ENCODE results near the gene HINT1. TPM values are rescaled to one million over a fixed set of nuclear protein-coding genes. Genes with fewer than 3 reads are reported as not detected.
"Not testable (repeated sequence)": the region's sequence is repeated elsewhere in the genome, so short reads cannot be mapped to it uniquely, and the experiment has no call there.

HINT1 gene
- polyA plus RNA-seq, 3 donors, result 148 to 223 (median 191) TPM

- H3K4me1 Mint-ChIP-seq; H3K4me3 Mint-ChIP-seq; H3K4me1 ChIP-seq (ENCODE audit: control insufficient read depth in 1 of 2, insufficient read depth in 2 of 2, low read length in 2 of 2); H2AFZ ChIP-seq (ENCODE audit: insufficient read depth, low read depth, low read length, poor library complexity, severe bottlenecking); H3K36me3 Mint-ChIP-seq; H3K9ac ChIP-seq (ENCODE audit: insufficient read depth, low read length, poor library complexity, severe bottlenecking); H3K27me3 Mint-ChIP-seq (ENCODE audit: low read depth in 3 of 3); H3K36me3 ChIP-seq (replicated peaks in 1 of 2; ENCODE audit: control insufficient read depth in 1 of 2, insufficient read depth in 2 of 2, low read length in 2 of 2); H3K9me3 ChIP-seq (replicated peaks in 1 of 2; ENCODE audit: control insufficient read depth in 1 of 2, insufficient read depth in 1 of 2, low read length in 2 of 2); H3K79me2 ChIP-seq (ENCODE audit: insufficient read depth, low read length); H3K4me3 ChIP-seq (replicated peaks in 1 of 3; ENCODE audit: low read depth in 2 of 3, low read length in 3 of 3); H3K27me3 ChIP-seq (ENCODE audit: control insufficient read depth in 2 of 2, insufficient read depth in 2 of 2, low read length in 2 of 2); H3K27ac ChIP-seq (ENCODE audit: low read depth in 1 of 2, low read length in 2 of 2); H3K27ac Mint-ChIP-seq; DNase-seq; H3K4me2 ChIP-seq (replicated peaks; ENCODE audit: extremely low read depth, low read length, poor library complexity, severe bottlenecking); H4K20me1 ChIP-seq (ENCODE audit: insufficient read depth, low read length); intact Hi-C loops (cut with micrococcal nuclease): not testable (repeated sequence)
- peaks cover 1 to 20% (median 5%) of the 10 kb centered on the region in 7 donors for H3K9me3 Mint-ChIP-seq
- no CpG with 5 or more reads among the region's 2 CpGs for WGBS (ENCODE audit: insufficient coverage)
These were observed 32.0 kb downstream of the HINT1 start for GRCh38 chr5:131133091-131133490.

- no peak overlapping the region for H3K27ac ChIP-seq (ENCODE audit: low read depth in 1 of 2, low read length in 2 of 2)
- H3K4me1 ChIP-seq (ENCODE audit: control insufficient read depth in 1 of 2, insufficient read depth in 2 of 2, low read length in 2 of 2), result no peaks in the 10 kb centered on the region
- no peak for TF ChIP-seq CTCF (IDR thresholded peaks at IDR 0.05)
- intact Hi-C loops (cut with micrococcal nuclease), result no loop called here
- H4K20me1 ChIP-seq (ENCODE audit: insufficient read depth, low read length), result no peaks in the 10 kb centered on the region
- DNase-seq, result no peak
- no peak overlapping the region for H3K9ac ChIP-seq (ENCODE audit: insufficient read depth, low read length, poor library complexity, severe bottlenecking)
- WGBS (ENCODE audit: insufficient coverage), result no CpG with 5 or more reads among the region's 4 CpGs
- H3K4me1 Mint-ChIP-seq, result peaks cover 2% of the 10 kb centered on the region
- peaks cover 0 to 8% of the 10 kb centered on the region in 2 donors for H3K9me3 ChIP-seq (replicated peaks in 1 of 2; ENCODE audit: control insufficient read depth in 1 of 2, insufficient read depth in 1 of 2, low read length in 2 of 2)
- H3K4me2 ChIP-seq (replicated peaks; ENCODE audit: extremely low read depth, low read length, poor library complexity, severe bottlenecking), result no peak overlapping the region
- peaks cover 0 to 3% (median 1%) of the 10 kb centered on the region in 3 donors for H3K27me3 Mint-ChIP-seq (ENCODE audit: low read depth in 3 of 3)
- H3K27me3 ChIP-seq (ENCODE audit: control insufficient read depth in 2 of 2, insufficient read depth in 2 of 2, low read length in 2 of 2), result no peaks in the 10 kb centered on the region
- H3K9me3 Mint-ChIP-seq, result peaks cover 2 to 19% (median 8%) of the 10 kb centered on the region in 7 donors
- no peak overlapping the region for H3K4me3 ChIP-seq (replicated peaks in 1 of 3; ENCODE audit: low read depth in 2 of 3, low read length in 3 of 3)
- H3K36me3 ChIP-seq (replicated peaks in 1 of 2; ENCODE audit: control insufficient read depth in 1 of 2, insufficient read depth in 2 of 2, low read length in 2 of 2), result no peaks in the 10 kb centered on the region
- H3K36me3 Mint-ChIP-seq, result no peaks in the 10 kb centered on the region
- no peak overlapping the region for H2AFZ ChIP-seq (ENCODE audit: insufficient read depth, low read depth, low read length, poor library complexity, severe bottlenecking)
- no peak overlapping the region for H3K27ac Mint-ChIP-seq
- no peak overlapping the region for H3K4me3 Mint-ChIP-seq
- H3K79me2 ChIP-seq (ENCODE audit: insufficient read depth, low read length), result no peaks in the 10 kb centered on the region
These were observed 35.8 kb downstream of the HINT1 start for GRCh38 chr5:131129306-131129705.

GRCh38 chr5:131127244-131127643 lies 37.8 kb downstream of the HINT1 start:
- H3K4me2 ChIP-seq (replicated peaks; ENCODE audit: extremely low read depth, low read length, poor library complexity, severe bottlenecking); H3K36me3 ChIP-seq (replicated peaks in 1 of 2; ENCODE audit: control insufficient read depth in 1 of 2, insufficient read depth in 2 of 2, low read length in 2 of 2); intact Hi-C loops (cut with micrococcal nuclease): not testable (repeated sequence)

More at GRCh38 chr5:131127244-131127643, 37.8 kb downstream of the HINT1 start:
- H3K36me3 Mint-ChIP-seq; H3K4me1 Mint-ChIP-seq; H3K9ac ChIP-seq (ENCODE audit: insufficient read depth, low read length, poor library complexity, severe bottlenecking); H3K4me3 ChIP-seq (replicated peaks in 1 of 3; ENCODE audit: low read depth in 2 of 3, low read length in 3 of 3); H3K4me1 ChIP-seq (ENCODE audit: control insufficient read depth in 1 of 2, insufficient read depth in 2 of 2, low read length in 2 of 2); H3K27ac Mint-ChIP-seq; H4K20me1 ChIP-seq (ENCODE audit: insufficient read depth, low read length); H3K79me2 ChIP-seq (ENCODE audit: insufficient read depth, low read length); H3K27me3 Mint-ChIP-seq (ENCODE audit: low read depth in 3 of 3); DNase-seq; H3K27ac ChIP-seq (ENCODE audit: low read depth in 1 of 2, low read length in 2 of 2); H3K4me3 Mint-ChIP-seq; H2AFZ ChIP-seq (ENCODE audit: insufficient read depth, low read depth, low read length, poor library complexity, severe bottlenecking); H3K27me3 ChIP-seq (ENCODE audit: control insufficient read depth in 2 of 2, insufficient read depth in 2 of 2, low read length in 2 of 2): not testable (repeated sequence)
- peaks cover 9 to 21% of the 10 kb centered on the region in 2 donors for H3K9me3 ChIP-seq (replicated peaks in 1 of 2; ENCODE audit: control insufficient read depth in 1 of 2, insufficient read depth in 1 of 2, low read length in 2 of 2)
- peaks cover 11 to 24% (median 19%) of the 10 kb centered on the region in 7 donors for H3K9me3 Mint-ChIP-seq
- 100% methylated on average over 2 of the region's 2 CpGs for WGBS (ENCODE audit: insufficient coverage)

Measured in CD14-positive monocyte (primary cell).